ENCODE measurements around the gene NBPF3.

Gene NBPF3

DNA sequence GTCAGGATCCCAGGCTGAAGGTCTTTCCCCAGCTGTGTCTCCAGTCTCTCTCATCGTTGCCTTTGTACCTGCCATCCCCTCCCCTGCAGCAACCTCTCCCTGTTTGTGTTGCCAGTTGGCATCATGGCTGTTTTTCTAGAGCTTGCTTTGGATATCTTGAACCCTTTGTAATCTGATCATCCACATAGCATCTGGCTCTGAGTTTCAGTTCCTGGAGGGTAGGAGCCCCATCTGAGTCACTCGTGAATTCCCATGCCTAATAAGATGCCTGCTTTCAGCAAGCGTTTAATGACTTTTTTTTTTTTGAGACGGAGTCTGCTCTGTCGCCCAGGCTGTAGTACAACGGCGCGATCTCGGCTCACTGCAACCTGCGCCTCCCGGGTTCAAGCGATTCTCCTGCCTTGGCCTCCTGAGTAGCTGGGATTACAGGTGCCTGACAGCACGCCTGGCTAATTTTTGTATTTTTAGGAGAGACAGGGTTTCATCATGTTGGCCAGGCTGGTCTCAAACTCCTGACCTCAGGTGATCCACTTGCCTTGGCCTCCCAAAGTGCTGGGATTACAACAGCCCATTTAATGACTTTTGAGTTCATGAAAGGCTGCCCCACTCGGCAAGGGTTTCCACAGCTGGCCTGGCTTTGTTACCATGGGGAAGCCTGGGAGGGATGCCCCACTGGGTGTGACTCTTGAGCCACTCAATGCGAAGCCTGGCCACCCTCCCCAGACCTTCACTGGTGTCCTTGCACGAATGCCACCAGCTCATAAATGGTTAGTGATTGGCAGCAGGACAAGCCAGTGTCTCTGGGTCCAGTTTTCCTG lies 81.2 kb downstream of the NBPF3 start:
- DNase-seq = no peak

- no peak for DNase-seq
These were observed 81.8 kb downstream of the NBPF3 start for GRCh38 chr1:21521717-21522060.

DNA sequence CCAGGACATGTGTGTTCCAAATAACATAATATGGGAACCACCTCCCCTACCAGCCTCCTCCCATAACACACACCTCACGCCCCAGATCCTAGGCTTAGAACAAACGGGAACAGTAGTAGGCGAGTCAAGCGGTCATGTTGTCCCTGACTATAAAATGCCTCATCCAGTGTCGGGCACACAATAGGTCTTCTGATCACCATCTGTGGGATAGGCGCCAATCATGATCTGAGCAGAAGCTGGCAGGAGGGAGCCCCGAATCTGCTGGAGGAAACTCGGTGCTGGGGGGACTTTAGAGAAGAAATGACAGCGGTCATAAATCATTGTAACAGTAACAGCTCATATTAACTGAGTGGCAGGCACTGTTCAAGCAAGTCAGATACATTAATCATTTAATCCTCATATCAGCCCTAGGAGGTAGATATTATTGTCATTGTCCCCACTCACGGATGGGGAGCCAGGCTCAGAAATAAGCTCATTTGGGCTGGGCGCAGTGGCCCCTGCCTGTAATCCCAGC lies 82.6 kb downstream of the NBPF3 start:
- DNase-seq = no peak

DNA sequence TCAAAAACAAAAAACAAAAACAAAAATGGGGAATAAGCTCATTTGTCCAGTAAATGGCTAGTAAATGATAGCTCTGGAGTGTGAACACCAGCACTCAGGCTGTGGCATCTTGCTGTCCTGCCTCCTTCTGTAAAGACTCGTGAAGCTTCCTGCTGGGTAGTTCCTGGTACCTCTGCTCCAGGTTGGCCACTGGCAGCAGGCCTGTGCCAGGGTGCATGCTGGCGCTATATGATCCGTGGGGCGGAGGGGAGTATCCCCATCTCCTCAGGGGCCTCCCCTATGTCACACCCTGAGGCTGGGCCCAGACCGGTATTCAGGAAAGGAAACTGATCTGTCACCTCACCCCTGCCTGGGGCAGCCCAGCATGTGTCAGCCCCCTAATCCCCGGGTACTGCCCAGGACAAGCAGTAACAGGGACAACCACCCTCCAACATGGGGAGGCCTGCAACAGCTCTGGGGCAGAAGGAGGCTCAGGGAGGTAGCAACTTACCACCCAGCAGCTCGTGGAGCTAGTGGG lies 83.4 kb downstream of the NBPF3 start:
- no peak for DNase-seq

DNA sequence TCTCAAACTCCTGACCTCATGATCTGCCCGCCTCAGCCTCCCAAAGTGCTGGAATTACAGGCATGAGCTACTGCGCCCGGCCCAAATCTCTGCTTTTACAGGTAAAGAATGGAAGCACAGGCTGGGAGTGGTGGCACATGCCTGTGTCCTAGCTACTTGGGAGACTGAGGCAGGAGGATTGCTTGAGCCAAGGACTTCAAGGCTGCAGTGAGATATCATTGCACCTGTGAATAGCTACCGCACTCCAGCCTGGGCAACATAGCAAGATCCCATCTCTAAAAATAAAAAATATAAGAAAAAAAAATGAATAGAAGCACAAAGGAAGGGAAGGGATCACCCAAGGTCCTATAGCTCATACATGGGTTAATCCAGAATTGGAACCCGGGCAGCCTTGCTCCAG lies 84.3 kb downstream of the NBPF3 start:
- no peak for DNase-seq

GRCh38 chr1:21524686-21525339 lies 84.9 kb downstream of the NBPF3 start:
- no peak for DNase-seq

DNA sequence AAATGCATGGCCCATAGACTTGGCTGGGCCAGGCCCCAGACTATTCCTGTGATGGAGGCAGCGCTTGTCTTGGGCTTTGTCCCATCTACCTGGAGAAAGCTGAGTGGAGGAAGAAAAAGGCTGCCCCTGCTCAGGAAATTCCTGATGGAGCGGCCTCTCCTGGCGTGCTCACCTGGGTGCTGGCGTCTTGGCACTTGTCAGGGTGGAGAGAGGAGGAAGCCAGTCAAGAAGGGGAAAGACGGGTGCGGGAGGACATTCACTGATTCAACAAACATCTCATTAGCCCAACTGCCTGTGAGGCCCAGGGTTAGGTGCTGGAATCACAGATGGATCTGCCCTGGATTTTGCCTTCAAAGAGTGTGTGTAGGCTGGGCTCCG lies 85.4 kb downstream of the NBPF3 start:
- DNase-seq = no peak

DNA sequence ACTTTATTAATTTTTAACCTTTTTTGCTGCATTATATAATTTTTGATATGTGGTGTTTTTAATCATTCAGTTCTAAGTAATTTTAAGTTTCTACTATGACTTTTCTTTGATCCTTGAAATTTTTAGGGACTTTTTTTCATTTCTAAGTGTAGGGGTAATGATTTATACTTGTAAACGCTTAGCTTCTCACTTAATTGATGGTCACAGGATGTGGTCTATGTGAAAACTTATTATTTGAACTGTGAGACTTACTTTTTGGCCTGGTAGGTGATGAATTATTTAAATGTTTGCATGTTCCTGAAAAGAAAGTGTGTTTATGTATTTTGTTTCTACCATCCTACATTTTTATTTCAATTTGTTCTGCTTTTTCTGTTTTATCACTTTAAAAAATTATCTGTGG lies 86.5 kb downstream of the NBPF3 start:
- DNase-seq = no peak

DNA sequence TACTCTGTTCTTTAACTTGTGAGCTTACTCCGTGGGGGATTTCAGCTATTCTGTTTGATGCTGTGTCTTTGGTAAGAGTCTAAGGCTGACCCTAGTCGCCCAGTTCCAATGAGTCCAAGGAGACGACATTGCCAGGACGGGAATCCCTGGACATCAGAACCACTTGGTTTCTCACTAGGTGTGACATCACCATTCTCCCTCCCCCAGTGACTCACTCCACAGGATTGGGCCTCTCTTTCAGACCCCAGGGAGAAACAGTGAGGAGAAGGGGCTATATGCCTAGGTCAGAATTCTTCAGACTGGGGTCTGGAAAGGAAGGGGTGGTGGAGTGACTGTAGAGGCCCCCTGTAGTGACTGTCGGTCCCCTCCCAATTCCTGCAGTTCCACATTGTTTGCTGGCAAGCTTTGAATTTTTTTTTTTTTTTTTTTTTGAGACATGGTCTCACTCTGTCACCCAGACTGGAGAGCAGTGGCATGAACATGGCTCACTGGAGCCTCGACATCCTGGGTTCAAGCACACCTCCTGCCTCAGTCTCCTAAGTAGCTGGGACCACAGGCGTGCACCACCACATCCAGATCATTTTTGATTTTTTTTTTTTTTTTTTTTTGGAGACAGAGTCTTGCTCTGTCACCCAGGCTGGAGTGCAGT lies 90.6 kb downstream of the NBPF3 start:
- DNase-seq = no peak

GRCh38 chr1:21531241-21531640 lies 91.3 kb downstream of the NBPF3 start:
- DNase-seq = no peak

DNA sequence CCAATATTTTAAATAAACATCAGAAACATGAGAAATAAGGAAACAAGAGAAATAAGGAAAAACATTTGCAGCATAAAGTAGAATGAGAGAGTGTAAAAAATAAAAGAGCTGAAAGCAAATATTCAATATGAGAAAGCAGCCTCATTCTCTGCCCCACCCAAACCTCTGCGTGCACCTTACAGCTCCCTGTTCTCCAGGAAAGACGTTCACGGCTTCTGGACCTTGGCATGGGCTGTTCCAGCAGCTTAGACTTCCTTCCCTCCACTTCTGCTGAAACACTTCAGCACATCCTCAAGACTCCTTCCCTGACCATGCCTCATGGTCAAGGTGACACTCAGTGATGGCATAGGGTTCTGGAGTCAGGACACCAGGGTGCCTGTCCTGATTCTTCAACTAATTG lies 92.6 kb downstream of the NBPF3 start:
- DNase-seq = no peak

GRCh38 chr1:21532992-21533534 lies 93.1 kb downstream of the NBPF3 start:
- DNase-seq = no peak

DNA sequence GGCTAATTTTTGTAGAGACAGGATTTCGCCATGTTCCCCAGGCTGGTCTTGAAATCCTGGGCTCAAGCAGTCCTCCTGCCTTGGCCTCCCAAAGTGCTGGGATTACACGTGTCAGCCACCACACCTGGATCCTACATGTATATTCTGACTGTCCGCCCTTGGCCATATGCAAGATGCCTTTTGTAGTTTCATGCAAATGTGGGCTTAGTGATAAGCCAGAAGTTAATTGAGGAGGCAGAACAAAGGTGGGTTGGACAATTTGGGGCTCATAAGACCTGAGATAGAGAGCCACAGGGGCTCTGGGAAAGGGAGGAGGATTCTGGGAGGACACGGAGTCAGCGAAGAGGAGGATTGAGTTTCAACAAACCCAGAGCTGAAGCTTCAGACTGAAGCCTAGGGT lies 94.2 kb downstream of the NBPF3 start:
- no peak for DNase-seq
